H7 (cell line): ENCODE measurements around the gene PDZRN3. TPM values are rescaled to one million over a fixed set of nuclear protein-coding genes. Genes with fewer than 3 reads are reported as not detected.

Source experiments
- DNase-seq: peaks from one replicate; pipeline ENCODE4 v3.0.0; 2012
- H3K27me3 ChIP-seq: 2 replicates; pipeline ENCODE4 v1.6.0; 2011; ENCODE audit warnings: mild to moderate bottlenecking, low read length; ENCODE audit not compliant: control insufficient read depth, insufficient read depth
- H3K36me3 ChIP-seq: replicated peaks from 2 replicates; pipeline ENCODE4 v1.5.1; 2011; ENCODE audit warnings: low read length; ENCODE audit not compliant: control insufficient read depth, insufficient read depth
- H3K4me3 ChIP-seq: 2 replicates; pipeline ENCODE4 v1.5.1; 2011; ENCODE audit warnings: low read depth, mild to moderate bottlenecking, control low read depth, low read length, moderate library complexity; ENCODE audit not compliant: insufficient read depth
- total RNA-seq: library from RNA; depleted of rRNA; stranded (reverse); fragments of >200 nt; shearing (Covaris generic); gene quantifications from 2 replicates; pipeline ENCODE4 v1.2.3, GENCODE V29; 2014

Gene PDZRN3
- total RNA-seq, 1 experiment from 2014 or later = 12.0 TPM

- no peaks in the 10 kb centered on the region for H3K27me3 ChIP-seq
- DNase-seq = peak; percentile 30
- no peak overlapping the region for H3K4me3 ChIP-seq
- H3K36me3 ChIP-seq = peaks cover 1% of the 10 kb centered on the region; the same call in 1 of the 2 replicates
Observed at GRCh38 chr3:73384091-73384906, 240.4 kb downstream of the PDZRN3 start.

DNA sequence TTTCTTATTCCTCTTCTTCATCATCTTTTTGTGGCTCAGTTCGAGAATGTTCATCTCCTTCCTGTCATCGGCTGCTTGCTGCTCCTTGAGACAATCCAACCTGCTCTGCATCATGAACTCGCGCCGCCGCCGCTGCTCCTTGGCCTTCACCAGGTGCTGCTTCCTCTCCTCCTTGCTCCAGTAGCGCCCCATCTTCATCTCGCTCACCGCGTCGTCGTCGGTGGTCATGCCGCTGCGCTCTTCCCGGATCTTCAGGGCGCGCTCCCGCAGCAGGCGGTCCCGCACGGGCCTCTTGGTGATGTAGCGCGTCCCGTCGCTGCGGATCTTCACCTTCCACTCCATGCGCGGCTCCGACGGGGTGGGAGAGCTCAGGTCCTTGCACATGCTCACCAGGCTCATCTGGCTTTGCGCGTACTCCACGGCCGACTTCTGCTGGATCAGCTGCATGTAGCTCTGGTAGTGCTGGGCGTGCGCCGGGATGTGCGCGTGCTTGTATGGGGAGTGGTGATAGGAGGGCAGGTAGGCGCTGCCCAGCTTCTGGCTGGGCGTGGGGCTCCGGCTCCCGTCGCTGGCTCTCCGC lies 241.2 kb downstream of the PDZRN3 start:
- peak; percentile 32 for DNase-seq
- no peaks in the 10 kb centered on the region for H3K27me3 ChIP-seq
- no peak overlapping the region for H3K4me3 ChIP-seq

DNA sequence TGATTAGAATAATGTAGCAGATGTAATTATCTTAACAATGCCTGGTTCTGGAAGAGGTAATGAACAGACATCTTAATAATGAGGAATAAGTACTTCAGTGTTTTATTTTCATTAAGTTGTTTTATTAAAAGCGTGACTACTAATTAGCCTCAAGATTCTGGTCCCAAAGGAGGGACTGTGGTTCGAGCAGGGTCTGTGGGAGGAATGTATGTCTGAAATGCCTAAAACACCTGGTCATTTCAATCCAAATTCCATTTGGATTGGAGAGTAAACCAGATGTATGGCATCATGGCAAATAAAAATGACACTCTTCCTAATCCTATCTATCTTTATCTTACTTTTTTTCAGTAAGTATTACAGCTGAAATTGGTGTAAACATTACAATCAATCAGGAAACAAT lies 243.2 kb downstream of the PDZRN3 start:
- DNase-seq = no peak
- Histone ChIP-seq H3K36me3 (peaks cover 1% of the 10 kb centered on the region; the same call in 1 of the 2 replicates), H3K4me3 (no peak overlapping the region), H3K27me3 (no peaks in the 10 kb centered on the region)

More for the DNA sequence above, 241.2 kb downstream of the PDZRN3 start:
- H3K36me3 ChIP-seq = peaks cover 1% of the 10 kb centered on the region; the same call in 1 of the 2 replicates

GRCh38 chr3:73380735-73381532 lies 243.8 kb downstream of the PDZRN3 start:
- DNase-seq = no peak
- peaks cover 1% of the 10 kb centered on the region; the same call in 1 of the 2 replicates for H3K36me3 ChIP-seq
- no peaks in the 10 kb centered on the region for H3K27me3 ChIP-seq
- no peak overlapping the region for H3K4me3 ChIP-seq

GRCh38 chr3:73379465-73379864 lies 245.3 kb downstream of the PDZRN3 start:
- no peak for DNase-seq
- Histone ChIP-seq H3K4me3 (no peak overlapping the region), H3K27me3 (no peaks in the 10 kb centered on the region), H3K36me3 (no peaks in the 10 kb centered on the region)

- no peaks in the 10 kb centered on the region for H3K36me3 ChIP-seq
- H3K27me3 ChIP-seq = no peaks in the 10 kb centered on the region
- H3K4me3 ChIP-seq = no peak overlapping the region
- no peak for DNase-seq
Observed at GRCh38 chr3:73378207-73378606, 246.5 kb downstream of the PDZRN3 start.

GRCh38 chr3:73365756-73366397 lies 258.9 kb downstream of the PDZRN3 start:
- H3K27me3 ChIP-seq = no peaks in the 10 kb centered on the region
- DNase-seq = no peak
- no peaks in the 10 kb centered on the region for H3K36me3 ChIP-seq

GRCh38 chr3:73364517-73364916 lies 260.2 kb downstream of the PDZRN3 start:
- Histone ChIP-seq H3K27me3 (no peaks in the 10 kb centered on the region), H3K36me3 (no peaks in the 10 kb centered on the region), H3K4me3 (no peak overlapping the region)
- DNase-seq = no peak

More at GRCh38 chr3:73365756-73366397, 258.9 kb downstream of the PDZRN3 start:
- H3K4me3 ChIP-seq = no peak overlapping the region

DNA sequence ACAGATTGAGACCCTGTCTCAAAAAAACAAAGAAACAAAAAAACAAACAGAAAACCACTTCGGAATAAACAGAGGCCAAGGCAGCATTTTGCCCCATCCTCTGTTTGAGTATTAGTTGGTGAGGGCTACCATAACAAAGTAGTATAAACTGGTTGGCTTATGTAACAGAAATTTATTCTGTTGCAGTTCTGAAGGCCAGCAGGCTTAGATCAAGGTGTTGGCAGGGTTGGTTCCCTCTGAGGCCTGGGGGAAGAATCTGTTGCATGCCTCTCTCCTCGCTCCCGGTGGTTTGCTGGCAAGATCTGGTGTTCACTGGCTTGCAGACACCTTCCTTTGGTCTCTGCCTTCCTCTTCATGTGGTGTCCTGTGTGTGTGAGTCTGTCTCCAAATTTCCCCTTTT lies 261.6 kb downstream of the PDZRN3 start:
- no peaks in the 10 kb centered on the region for H3K27me3 ChIP-seq
- H3K36me3 ChIP-seq = no peaks in the 10 kb centered on the region
- no peak overlapping the region for H3K4me3 ChIP-seq
- no peak for DNase-seq

DNA sequence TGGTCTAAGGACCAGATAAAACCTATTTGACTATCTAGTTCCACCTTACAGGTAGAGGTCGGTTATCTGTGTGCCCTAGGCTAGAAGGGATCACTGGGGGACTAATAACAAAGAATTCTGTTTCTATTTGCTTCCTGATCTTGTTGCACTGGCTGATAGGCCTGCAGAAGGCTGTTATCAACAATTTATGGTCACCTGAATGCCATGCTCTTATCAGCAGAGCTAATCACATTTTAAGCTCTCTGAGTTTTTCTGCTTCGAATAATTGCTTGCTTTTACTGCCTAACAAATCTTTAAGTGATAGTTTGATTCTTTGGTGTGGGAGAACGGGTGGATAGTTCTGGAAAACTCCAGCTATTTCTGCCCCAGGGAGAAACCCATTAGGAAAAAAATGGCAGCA lies 263.1 kb downstream of the PDZRN3 start:
- Histone ChIP-seq H3K4me3 (no peak overlapping the region), H3K27me3 (no peaks in the 10 kb centered on the region), H3K36me3 (no peaks in the 10 kb centered on the region)
- DNase-seq = no peak

GRCh38 chr3:73353649-73354217 lies 271.0 kb downstream of the PDZRN3 start:
- H3K27me3 ChIP-seq = no peaks in the 10 kb centered on the region
- no peak overlapping the region for H3K4me3 ChIP-seq
- H3K36me3 ChIP-seq = no peaks in the 10 kb centered on the region
- DNase-seq = peak; percentile 19

GRCh38 chr3:73352841-73353645 lies 271.7 kb downstream of the PDZRN3 start:
- no peaks in the 10 kb centered on the region for H3K27me3 ChIP-seq
- H3K4me3 ChIP-seq = no peak overlapping the region
- no peak for DNase-seq
- H3K36me3 ChIP-seq = no peaks in the 10 kb centered on the region

DNA sequence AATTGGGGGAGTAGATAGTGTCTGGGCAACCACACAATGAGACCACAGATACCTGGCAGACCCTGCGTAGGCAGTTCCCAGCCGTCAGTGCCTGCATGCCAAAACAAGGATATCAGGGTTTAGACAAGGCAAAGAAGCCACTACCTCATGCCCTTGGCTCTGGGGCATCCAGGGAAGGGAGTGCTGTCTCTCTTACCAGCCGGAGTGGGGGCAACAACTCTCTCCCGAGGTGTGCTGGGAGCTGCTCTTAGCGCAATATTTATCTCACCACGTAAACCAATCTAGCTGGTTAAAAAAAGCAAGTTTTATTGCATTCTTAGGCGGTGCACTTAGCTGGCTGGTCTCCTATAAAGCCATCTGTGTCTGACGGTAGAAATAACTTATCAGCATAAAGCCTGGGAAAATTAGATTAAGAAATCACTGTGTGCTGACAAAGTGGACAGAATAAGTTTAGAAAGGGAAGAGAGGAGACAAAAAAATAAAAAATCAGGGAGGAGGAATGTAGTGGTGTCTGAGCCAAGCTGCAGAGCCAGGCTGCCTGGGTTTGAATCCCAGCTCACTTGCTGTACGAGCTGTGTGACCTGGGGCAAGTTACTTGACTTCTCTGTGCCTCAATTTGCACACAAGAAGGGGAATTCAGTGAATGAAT lies 273.2 kb downstream of the PDZRN3 start:
- no peak overlapping the region for H3K4me3 ChIP-seq
- no peaks in the 10 kb centered on the region for H3K27me3 ChIP-seq
- no peak for DNase-seq
- H3K36me3 ChIP-seq = no peaks in the 10 kb centered on the region
